ENCODE data around the gene DNASE1L1. TPM values are rescaled to one million over a fixed set of nuclear protein-coding genes. Genes with fewer than 3 reads are reported as not detected.

The DNASE1L1 gene
- total RNA-seq, 1 experiment from 2014 or later = 29.8 TPM

- CTCF ChIA-PET = interaction anchor here (1.3 kb wide), 3 partner anchors 10 to 39 kb away, joined by 3 to 7 read pairs (median 3); no protein-coding TSS in a partner anchor
- ATAC-seq (no peak), DNase-seq (no peak)
- peaks cover 77% of the 10 kb centered on the region for H3K79me2 ChIP-seq (ENCODE audit: low read length)
- POLR2A ChIA-PET (ENCODE audit: unreplicated experiment) = interaction anchor here (1.5 kb wide), 1 partner anchor 39 kb away, joined by 3 read pairs; no protein-coding TSS in a partner anchor
- H3K4me3 ChIP-seq (ENCODE audit: low read length) = peak overlapping the region; percentile 74; the same call in 1 of the 2 replicates
- intact Hi-C loops (cut with micrococcal nuclease) = loop anchor here (1.0 to 10.0 kb wide), 2 partner anchors 163 to 398 kb away; partner anchors contain the start of genes HCFC1 and TMEM187
- H3K9ac ChIP-seq (ENCODE audit: low read length) = no peak overlapping the region
- BruUV-seq (replicated peaks) = no TSS peak
- H2AFZ ChIP-seq (ENCODE audit: low read length) = no peak overlapping the region
- peaks cover 33% of the 10 kb centered on the region for H3K4me1 ChIP-seq (ENCODE audit: insufficient read depth, low read length)
- no peaks in the 10 kb centered on the region for H3K27me3 ChIP-seq (ENCODE audit: low read length)
- no peaks in the 10 kb centered on the region for H3K9me3 ChIP-seq (ENCODE audit: low read length)
- H3K4me2 ChIP-seq (ENCODE audit: low read length) = peak overlapping the region; percentile 85
- peaks cover 9% of the 10 kb centered on the region; the same call in 1 of the 2 replicates for H3K36me3 ChIP-seq (ENCODE audit: low read depth, low read length)
- H3K9me2 ChIP-seq (replicated peaks; ENCODE audit: low read length) = no peaks in the 10 kb centered on the region
- no peaks in the 10 kb centered on the region for H3F3A ChIP-seq (ENCODE audit: low read length, unreplicated experiment)
- H3K27ac ChIP-seq (ENCODE audit: low read length) = no peak overlapping the region
- TF ChIP-seq EZH2phosphoT487 (IDR thresholded peaks at IDR 0.05; ENCODE audit: borderline replicate concordance, low read length) (no peak), EZH2 (IDR thresholded peaks at IDR 0.05; ENCODE audit: low read length, unreplicated experiment) (no peak)
- TF ChIP-seq, protein P1, sequence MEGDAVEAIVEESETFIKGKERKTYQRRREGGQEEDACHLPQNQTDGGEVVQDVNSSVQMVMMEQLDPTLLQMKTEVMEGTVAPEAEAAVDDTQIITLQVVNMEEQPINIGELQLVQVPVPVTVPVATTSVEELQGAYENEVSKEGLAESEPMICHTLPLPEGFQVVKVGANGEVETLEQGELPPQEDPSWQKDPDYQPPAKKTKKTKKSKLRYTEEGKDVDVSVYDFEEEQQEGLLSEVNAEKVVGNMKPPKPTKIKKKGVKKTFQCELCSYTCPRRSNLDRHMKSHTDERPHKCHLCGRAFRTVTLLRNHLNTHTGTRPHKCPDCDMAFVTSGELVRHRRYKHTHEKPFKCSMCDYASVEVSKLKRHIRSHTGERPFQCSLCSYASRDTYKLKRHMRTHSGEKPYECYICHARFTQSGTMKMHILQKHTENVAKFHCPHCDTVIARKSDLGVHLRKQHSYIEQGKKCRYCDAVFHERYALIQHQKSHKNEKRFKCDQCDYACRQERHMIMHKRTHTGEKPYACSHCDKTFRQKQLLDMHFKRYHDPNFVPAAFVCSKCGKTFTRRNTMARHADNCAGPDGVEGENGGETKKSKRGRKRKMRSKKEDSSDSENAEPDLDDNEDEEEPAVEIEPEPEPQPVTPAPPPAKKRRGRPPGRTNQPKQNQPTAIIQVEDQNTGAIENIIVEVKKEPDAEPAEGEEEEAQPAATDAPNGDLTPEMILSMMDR (conservative IDR thresholded peaks at IDR 0.05; ENCODE audit: low read depth, low read length) = no peak
- H4K20me1 ChIP-seq (ENCODE audit: low read length) = peaks cover 11% of the 10 kb centered on the region
These were observed 36.4 kb downstream of the DNASE1L1 start for GRCh38 chrX:154372612-154373022.

DNA sequence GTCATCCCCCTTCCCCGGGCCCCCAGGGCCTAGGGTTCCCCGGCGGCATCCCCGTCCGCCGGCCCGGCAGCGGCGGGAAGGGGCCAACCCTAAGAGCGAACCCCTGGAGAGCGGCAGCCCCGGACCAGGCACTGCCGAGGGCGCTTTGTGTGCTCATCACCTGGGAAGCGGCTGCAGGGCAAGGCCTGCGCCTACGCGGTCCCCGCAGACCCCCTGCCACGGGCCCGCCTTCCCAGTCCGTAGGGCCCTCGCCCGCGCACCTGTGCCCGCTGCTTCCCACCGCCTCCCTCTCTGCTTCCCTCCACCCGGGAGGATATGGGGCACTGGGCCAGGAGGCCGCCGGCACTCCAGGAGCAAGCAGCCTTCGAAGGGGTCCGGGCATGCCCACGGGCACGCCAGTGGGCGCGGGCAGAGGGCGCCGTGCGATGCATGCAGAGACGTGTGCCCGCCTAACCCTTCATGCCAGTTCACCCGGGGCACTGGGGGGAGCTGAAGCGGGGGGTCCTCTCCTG, 37.2 kb downstream of the DNASE1L1 start:
- intact Hi-C loops (cut with micrococcal nuclease) = loop anchor here (10.0 kb wide), 1 partner anchor 397 kb away; the partner anchor contains the start of genes HCFC1 and TMEM187
- ChIA-PET CTCF (no interaction called here), POLR2A (ENCODE audit: unreplicated experiment) (no interaction called here)
- peak overlapping the region; percentile 37 for H3K27ac ChIP-seq (ENCODE audit: low read length)
- H3K27me3 ChIP-seq (ENCODE audit: low read length) = no peaks in the 10 kb centered on the region
- H3F3A ChIP-seq (ENCODE audit: low read length, unreplicated experiment) = no peaks in the 10 kb centered on the region
- H2AFZ ChIP-seq (ENCODE audit: low read length) = peak overlapping the region; percentile 50; the same call in 1 of the 2 replicates
- peaks cover 19% of the 10 kb centered on the region for H4K20me1 ChIP-seq (ENCODE audit: low read length)
- peaks cover 79% of the 10 kb centered on the region for H3K79me2 ChIP-seq (ENCODE audit: low read length)
- TF ChIP-seq EZH2 (IDR thresholded peaks at IDR 0.05; ENCODE audit: low read length, unreplicated experiment) = no peak
- TF ChIP-seq EZH2phosphoT487 (IDR thresholded peaks at IDR 0.05; ENCODE audit: borderline replicate concordance, low read length) = no peak
- TF ChIP-seq, protein P1 (conservative IDR thresholded peaks at IDR 0.05; ENCODE audit: low read depth, low read length) = no peak
- H3K4me3 ChIP-seq (ENCODE audit: low read length) = peak overlapping the region; percentile 74
- no peaks in the 10 kb centered on the region for H3K9me2 ChIP-seq (replicated peaks; ENCODE audit: low read length)
- ATAC-seq (no peak), DNase-seq (no peak)
- peaks cover 17% of the 10 kb centered on the region for H3K36me3 ChIP-seq (ENCODE audit: low read depth, low read length)
- no TSS peak for BruUV-seq (replicated peaks)
- peak overlapping the region; percentile 53 for H3K9ac ChIP-seq (ENCODE audit: low read length)
- H3K4me2 ChIP-seq (ENCODE audit: low read length) = peak overlapping the region; percentile 85
- H3K4me1 ChIP-seq (ENCODE audit: insufficient read depth, low read length) = peaks cover 36% of the 10 kb centered on the region
- H3K9me3 ChIP-seq (ENCODE audit: low read length) = no peaks in the 10 kb centered on the region
